Mammary epithelial cell (primary cell): ENCODE data around the gene PTDSS2.

Experiments
- EZH2 ChIP-seq: IDR thresholded peaks from 2 replicates; pipeline ENCODE4 v1.6.1; 2012; ENCODE audit warnings: low read length, inconsistent platforms, borderline replicate concordance
- TF ChIP-seq, protein P1 (sequence below), 2 donors: IDR thresholded peaks in 1 of 2; conservative IDR thresholded peaks in 1 of 2; 2 replicates each; pipeline ENCODE4 v1.5.1; 2011 to 2012; ENCODE audit warnings: inconsistent platforms in 2 of 2, low read length in 2 of 2, mild to moderate bottlenecking in 2 of 2, control low read depth in 1 of 2, low read depth in 1 of 2; ENCODE audit not compliant: insufficient read depth in 1 of 2; ENCODE audit errors: extremely low read depth in 1 of 2

DNA sequence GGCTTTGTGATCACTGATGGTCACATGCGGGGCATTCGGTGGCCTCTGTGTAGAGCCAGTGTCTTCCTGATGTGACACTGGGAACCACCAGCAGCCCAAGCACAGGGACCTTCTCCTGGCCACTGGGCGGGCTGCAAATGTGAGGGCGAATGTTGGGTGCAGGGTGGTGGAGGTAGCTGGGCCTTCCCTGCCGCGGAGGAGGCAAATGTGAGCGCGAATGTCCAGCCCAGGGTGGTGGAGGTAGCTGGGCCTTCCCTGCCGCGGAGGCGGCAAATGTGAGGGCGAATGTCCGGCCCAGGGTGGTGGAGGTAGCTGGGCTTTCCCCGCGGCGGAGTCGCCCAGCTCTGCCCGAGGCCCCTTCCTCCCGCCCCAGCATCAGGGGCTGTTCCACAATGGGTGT lies 23.3 kb downstream of the PTDSS2 start:
- TF ChIP-seq, protein P1, sequence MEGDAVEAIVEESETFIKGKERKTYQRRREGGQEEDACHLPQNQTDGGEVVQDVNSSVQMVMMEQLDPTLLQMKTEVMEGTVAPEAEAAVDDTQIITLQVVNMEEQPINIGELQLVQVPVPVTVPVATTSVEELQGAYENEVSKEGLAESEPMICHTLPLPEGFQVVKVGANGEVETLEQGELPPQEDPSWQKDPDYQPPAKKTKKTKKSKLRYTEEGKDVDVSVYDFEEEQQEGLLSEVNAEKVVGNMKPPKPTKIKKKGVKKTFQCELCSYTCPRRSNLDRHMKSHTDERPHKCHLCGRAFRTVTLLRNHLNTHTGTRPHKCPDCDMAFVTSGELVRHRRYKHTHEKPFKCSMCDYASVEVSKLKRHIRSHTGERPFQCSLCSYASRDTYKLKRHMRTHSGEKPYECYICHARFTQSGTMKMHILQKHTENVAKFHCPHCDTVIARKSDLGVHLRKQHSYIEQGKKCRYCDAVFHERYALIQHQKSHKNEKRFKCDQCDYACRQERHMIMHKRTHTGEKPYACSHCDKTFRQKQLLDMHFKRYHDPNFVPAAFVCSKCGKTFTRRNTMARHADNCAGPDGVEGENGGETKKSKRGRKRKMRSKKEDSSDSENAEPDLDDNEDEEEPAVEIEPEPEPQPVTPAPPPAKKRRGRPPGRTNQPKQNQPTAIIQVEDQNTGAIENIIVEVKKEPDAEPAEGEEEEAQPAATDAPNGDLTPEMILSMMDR (conservative IDR thresholded peaks at IDR 0.05 in 1 of 2, IDR thresholded peaks at IDR 0.05 in 1 of 2; ENCODE audit: extremely low read depth in 1 of 2, insufficient read depth in 1 of 2, low read depth in 1 of 2, low read length in 2 of 2), result no peak
- no peak for TF ChIP-seq EZH2
